ENCODE measurements around the gene AKAP8L.
"Not testable (repeated sequence)": the region's sequence is repeated elsewhere in the genome, so short reads cannot be mapped to it uniquely, and the experiment has no call there.

AKAP8L gene

DNA sequence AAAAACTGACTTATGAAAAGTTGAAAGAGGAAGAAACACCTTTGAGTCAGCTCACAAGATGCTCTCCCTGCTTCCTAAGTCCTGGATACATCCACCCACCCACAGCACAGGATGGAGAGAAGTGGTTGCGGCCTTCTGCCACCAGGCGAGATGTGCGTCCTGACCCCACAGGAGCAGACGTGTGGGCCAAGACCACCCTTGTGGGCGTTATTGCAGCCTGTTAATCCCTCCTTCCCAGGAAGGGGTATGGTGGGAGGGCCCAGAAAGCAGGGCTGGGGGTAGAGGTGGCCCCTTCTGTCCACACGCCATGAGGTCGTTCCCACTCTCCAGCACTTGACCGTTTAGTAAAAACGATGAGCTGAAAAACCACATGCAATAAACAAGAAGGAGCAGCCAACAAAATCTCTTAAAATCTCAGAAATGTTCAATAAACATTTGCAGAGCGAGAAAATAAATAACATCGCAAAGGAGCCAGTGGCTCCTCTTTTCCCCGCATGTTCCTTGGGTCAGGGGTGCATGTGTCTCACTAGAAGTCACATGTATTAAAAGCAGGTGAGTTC lies 2.4 kb upstream of the AKAP8L start:
- DNase-seq (ENCODE audit: low read depth in 2 of 2): no peak

DNA sequence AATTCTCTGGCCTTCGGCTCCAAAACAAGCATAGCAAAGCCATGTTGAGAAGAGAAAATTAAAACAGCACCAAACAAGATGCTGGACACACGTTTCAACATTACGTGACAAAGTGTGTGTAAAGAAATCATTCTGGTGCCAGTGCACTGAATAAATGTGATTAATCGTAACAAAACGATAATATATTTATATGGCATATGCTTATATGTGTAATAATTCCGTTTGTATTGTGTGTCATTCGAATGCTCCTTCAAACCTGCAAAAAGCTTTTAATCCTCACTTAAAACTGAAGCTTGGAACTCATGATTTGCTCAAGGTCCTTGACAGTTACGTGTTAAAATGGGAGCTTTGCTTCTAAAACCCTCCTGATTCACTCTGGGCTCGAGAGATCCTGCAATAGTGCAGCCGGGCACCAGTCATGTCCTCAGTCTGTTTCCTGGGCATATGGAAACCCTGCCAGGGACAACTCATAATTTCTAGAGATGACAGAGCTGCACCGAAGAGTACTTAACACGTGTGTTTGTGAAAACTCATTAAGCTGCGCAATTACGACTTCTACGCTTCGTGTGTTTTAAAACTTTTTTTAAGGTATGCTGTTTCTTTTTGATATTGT lies 731 bp upstream of the AKAP8L start:
- DNase-seq (ENCODE audit: low read depth in 2 of 2): no peak

DNA sequence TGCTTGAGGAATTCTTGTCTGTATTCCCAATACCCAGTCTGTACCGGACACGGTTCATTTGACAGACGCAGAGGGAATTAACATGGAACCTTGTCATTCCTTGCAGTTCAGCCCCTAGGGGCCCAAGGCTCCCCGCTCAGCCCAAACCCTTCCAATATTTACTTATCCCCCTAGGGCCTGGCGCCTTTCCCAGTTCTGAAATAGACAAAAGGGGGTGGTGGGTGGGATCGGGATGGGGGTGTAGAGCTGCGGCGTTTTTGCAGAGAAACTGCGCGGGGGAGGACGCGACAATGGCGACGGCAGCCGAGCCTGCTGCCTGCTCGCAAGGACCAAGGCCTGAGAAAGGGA lies 583 bp downstream of the AKAP8L start:
- no peak for DNase-seq (ENCODE audit: low read depth in 2 of 2)

DNA sequence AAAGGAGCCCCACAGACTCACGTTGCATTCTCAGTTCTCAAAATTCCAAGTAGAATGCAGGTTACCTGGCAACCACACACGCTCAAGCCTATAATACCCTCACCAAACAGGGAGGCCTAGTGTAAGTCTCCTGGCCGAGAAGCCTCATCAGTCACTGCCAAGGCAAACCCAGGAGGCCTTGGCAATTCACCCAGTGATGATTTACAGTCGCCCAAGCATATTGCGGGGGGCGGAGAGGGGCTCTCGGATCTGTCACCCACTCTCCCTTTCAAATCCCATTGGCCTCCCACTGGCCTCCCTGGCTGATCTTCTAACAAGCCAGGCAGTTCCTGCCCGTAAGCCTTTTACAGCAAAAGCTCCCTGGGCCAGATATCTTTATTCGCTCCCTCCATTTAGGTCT lies 1.1 kb downstream of the AKAP8L start:
- DNase-seq (ENCODE audit: low read depth in 2 of 2): no peak

DNA sequence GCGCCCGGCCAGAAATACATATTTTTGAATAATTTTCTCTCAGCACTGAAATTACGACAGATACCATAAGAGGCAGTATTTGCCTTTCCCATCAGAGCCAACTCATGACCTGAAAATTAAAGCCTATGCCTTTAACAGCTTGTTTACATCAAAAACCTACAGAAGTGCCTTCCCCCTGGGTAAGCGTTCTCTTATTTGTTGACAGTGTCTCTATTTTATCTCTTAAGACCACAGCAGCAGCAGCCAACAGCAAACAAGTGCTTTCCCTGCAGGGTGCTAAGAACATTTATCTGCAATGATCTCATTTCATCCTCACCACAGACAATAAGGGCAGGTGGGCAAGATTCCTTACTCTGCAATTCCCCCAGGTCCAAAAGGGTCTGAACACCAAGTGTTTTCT lies 6.0 kb downstream of the AKAP8L start:
- no peak for DNase-seq (ENCODE audit: low read depth in 2 of 2)

DNA sequence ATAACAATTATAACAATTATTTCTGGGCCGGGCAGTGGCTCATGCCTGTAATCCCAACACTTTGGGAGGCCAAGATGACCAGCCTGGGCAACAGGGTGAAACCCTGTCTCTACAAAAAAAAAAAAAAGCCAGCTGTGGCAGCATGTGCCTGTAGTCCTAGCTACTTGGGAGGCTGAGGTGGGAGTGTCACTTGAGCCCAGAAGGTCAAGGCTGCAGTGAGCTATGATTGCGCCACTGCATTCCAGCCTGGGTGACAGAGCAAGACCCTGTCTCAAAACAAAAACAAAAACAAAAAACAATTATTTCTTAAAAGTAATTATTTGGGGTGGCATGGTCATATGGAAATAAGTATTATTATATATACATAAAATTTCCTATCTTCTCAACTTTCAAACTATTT lies 7.4 kb downstream of the AKAP8L start:
- not testable (repeated sequence) for DNase-seq (ENCODE audit: low read depth in 2 of 2)

DNA sequence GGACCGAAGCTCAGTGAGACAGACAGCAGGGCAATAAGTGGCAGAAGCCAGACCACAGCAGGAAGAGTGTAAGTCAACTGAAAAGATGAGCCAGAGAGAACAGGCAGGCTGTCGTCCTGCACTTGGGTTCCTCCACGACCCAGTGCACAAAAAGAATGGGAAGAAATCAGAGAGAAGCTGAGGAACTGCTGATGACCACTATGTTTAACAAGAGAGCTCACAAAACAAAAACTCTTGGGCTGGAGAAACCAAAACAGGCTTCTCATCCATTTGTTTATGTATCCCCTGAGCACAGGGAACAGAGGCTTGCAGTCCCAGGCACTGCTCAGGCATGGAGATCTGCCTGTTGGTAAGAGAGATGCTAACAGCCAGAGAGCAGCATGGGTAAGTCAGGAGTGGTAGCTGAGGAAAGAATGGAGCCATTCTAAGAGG lies 14.0 kb downstream of the AKAP8L start:
- DNase-seq (ENCODE audit: low read depth in 2 of 2): no peak

DNA sequence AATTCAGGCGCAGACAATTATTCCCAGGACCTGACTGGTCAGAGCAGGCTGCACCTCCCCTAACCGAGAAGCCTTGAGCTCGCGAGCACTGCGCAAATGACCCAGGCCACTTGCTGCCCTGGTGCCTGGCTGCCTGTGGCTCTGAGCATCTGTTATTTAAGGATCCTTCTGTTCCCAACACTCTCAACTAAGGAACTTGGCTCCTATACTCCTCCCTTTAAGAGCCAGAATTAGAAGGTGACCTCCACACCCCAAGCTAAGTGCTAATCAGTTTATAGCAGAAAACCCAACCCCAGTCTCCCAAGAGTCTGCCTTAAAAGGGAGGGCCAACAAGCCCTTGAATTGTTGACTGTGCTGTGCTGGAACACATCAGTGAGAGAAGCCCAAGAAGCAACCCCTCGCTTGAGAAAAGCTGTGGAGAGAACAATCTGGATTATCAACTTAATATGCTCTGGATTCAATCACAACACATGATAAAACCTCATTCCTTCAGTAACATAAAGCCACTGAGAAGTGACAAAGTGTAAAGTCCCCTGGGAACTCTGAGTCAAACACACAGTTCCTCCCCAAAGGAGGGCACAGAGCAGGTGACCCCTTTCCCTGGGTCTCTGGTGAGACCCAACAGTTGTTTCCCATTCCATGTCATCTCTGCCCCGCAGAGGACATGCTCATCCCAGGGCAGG lies 14.6 kb downstream of the AKAP8L start:
- no peak for DNase-seq (ENCODE audit: low read depth in 2 of 2)

DNA sequence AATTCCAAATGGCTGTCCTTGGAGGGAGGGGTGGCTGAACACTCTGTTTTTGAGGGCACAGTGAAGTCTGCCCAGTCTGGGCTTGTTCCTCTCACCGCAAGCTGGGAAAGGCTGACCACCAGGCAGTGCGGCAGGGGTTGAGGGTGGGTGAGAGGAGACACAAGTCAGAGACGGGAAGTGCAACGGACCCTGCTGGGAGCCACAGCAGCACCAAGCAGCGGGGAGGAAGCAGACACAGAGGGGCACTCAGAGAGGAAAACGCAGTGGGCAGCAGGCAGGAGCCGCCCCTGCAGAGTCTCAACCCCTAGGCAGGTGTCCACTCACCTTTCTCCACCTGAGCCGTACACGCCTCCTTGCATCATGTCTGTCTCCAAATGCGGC lies 15.6 kb downstream of the AKAP8L start:
- no peak for DNase-seq (ENCODE audit: low read depth in 2 of 2)

DNA sequence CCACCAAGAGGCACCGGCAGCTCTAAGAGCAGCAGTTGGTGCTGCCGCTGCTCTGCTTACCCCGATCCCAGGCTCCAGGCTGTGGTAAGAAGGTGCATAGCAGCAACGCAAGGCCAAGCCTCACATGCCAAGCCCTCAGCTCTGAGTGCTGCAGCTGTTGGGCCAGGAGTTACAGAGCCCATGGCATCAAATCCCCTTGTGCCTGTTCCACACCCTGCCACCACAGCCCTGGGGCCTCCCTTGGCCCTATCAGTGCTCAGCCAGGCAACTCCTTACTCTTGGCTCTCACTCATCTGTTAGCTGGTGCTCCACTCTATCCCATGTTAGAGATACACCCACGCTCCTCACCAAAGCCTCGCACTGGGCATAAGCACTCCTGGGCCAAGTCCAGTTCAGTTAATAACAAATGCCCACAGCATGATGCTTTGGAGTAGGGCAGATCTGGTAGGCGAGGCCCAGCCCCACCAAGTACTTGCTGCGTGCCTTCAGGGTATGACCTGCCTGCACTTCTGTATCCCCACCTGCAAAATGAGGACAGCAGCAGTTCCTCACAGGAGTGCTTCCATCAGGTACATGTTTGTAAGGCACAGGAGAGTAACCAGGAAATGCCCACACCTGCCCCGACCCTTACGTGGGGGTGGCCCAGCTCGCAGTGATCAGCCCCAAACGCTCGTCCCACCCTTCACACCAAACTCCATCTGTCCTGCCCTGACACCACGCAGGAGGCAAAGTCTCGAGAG lies 16.2 kb downstream of the AKAP8L start:
- DNase-seq (ENCODE audit: low read depth in 2 of 2): no peak

DNA sequence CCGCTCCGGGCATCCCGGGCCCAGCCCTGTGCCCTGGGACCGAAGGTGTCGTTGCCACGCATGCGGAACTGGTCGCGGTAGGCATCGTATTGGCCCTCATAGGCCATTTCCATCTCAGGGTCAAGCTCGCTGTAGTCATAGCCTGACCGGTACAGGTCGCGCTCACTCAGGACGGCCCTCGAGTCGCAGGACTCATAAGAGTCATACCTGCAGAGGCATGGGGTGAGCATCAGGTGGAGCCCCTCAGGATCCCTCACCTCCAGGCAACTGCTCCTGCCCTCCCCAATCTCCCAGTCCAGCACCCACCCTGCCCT lies 17.4 kb downstream of the AKAP8L start:
- no peak for DNase-seq (ENCODE audit: low read depth in 2 of 2)

DNA sequence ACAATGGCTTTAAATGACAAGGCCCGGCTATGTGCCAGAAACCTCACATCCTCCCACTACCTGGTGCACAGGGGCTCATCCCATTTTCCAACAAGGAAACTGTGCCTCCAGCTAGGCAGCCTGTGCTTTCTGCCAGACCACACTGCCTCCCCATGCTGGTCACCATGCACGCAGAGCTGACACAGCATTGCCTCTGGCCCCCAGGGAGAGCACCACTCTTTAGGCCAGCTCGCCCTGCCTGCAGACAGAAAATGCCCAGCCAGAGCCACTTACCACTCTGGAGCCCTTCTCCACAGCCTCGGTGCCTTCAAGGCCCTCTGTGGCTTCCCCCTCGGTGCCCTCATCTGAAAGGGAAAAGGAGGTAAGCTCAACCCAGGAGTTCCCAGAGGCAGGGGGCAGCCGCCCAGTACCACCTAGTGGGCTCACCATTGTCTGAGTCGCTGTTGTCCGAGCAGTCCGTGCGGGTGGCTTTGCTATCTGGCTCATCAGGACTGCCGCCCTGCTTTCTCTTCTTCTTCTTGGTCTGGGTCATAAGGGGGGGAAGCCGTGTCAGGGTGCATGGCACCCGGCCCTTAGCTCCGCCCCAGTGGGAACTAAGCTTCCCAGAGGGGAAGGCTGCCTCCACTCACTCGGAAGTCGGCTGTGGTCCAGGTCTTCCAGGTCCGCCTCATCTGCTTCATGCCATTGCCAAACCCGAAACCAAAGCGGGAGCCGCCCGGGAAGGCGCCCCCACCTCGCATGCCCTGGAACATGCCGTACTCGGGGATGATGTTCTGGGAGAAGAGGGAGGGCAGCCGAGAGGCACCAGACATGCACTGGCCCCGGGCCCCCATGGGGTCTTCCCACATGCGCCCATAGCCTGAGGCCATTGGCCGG lies 18.0 kb downstream of the AKAP8L start:
- DNase-seq (ENCODE audit: low read depth in 2 of 2): no peak

DNA sequence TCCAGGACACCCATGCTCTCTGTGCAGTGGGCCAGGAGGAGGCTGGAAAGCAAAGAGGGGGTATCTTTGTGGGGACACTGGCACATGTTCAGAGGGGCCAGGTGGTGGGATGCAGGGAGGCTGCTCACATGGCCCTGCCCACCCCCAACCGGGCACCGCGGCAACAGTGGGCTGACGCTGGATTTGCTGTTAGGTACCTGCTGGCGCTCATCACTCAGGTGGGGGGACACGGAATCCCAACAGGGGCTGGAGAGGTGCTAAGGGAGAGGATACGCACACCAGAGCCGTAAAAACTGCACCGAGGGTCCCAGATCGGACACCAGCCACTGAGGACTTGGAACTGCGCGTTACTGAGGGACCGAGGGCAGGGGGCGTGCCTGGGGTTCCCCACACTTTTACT lies 19.2 kb downstream of the AKAP8L start:
- no peak for DNase-seq (ENCODE audit: low read depth in 2 of 2)

DNA sequence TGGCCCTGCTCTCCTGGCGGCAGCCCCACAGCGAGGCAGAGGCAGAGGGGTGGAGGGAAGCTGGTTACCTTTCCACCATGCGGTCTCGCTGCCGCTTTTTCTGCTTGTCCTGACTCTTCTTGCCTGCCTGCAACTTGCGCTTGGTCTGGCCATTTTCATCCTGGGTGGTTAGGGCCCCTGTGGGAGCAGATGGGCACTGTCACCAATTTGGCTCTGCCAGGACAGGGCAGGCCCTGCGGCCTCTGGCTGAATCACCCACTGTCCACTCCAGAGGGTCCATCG lies 19.6 kb downstream of the AKAP8L start:
- DNase-seq (ENCODE audit: low read depth in 2 of 2): no peak

DNA sequence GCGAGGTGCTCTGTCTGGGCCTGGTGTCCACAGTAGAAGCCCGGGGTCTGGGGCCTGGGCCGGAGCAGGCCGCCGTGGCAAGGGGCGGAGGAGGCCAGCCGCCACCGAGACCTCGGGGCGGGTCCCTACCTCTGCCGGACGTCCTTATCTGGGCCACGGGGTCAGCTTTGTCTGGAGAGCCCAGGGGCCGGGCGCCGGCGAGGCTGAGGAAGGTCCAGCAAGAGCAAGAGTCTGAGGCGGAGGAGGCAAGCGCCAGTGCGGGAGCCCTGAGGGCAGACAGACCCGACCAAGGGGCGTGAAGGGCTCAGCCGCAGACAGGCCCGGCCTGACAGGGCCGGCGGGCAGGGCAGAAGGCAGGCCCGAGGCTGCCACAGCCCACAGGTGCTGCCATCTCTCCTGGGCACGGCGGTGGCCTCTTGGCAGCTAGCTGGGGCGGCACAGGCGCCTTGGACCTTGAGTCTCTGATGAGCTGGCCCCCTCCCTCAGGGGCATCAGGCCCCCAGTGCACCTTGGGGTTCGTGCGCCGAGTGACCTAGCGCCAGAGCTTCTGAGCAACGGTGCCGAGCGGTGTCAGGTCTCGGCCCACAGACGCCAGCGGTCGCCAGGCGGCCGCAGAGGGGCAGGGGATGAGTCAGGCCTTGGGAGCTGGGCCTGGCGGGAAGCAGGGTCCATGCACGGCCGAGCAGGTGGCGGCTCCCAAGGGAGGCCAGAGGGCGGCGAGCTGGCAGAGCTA lies 20.1 kb downstream of the AKAP8L start:
- DNase-seq (ENCODE audit: low read depth in 2 of 2): no peak

DNA sequence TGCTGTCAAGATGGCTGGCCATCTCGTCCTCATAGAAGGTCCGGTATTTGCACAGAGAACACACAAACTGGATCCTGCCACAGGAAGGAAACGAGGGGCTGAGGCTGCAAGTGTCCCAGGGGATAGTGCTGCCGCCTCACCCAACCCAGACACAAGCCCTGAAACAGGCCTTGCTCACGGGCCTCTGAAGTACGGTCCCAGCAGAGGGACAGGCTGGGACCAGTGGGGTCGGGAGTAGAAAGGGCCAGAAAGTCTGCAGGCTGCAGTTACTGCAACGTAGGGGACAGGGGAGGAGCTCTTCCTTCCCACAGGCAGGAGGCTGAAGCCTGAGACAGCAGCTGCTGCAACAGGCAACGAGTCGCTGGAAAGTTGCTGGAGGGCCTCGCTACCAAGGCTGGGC lies 21.0 kb downstream of the AKAP8L start:
- no peak for DNase-seq (ENCODE audit: low read depth in 2 of 2)

DNA sequence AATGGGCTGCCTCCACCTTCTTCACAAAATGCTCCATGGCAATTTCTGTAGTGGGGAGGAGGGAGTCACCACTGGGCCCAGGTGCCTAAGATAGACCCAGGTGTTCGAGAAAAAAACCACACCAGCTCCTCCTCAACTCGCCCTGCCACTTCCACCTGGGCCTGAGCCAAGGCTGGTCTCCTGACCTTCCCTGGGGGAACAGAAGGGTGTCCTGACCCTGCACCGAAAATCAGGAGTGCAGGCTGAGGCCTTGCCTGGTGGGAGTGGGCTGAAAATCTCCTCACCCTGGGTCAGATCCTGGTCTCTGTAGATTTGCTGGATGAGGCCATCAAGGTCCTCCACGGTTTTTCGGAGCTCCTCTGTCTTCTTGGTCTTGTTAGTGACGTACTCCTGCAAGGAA lies 21.6 kb downstream of the AKAP8L start:
- DNase-seq (ENCODE audit: low read depth in 2 of 2): no peak

DNA sequence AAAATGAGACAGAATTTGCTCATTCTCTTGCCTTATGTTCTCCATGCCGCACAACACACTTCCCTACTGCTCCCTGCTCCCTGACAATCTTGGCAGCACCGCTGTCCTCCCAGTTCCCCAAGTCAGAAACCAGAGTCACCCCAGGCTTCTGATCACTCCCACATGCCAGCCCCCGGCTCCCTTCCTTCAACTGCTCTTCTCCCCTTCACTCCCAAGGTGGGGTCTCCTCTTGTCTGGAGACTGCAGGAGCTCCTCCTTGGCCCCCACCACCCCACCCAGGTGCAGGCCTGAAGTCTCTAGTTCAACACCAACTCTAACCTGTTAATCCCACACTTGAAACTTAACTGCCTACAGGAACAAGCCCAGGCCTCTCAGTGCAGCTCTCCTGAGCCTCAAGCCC lies 22.4 kb downstream of the AKAP8L start:
- no peak for DNase-seq (ENCODE audit: low read depth in 2 of 2)

DNA sequence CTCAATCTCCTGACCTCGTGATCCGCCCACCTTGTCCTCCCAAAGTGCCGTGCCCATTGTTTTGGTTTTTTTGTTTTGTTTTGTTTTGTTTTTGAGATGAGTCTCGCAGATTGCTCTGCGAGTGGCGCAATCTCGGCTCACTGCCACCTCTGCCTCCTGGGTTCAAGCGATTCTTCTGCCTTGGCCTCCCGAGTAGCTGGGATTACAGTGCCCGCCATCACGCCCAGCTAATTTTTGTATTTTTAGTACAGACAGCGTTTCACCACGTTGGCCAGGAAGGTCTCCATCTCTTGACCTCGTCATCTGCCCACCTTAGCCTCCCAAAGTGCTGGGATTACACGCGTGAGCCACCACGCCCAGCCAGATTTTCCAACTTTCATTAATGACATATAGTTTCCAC lies 23.5 kb downstream of the AKAP8L start:
- not testable (repeated sequence) for DNase-seq (ENCODE audit: low read depth in 2 of 2)

DNA sequence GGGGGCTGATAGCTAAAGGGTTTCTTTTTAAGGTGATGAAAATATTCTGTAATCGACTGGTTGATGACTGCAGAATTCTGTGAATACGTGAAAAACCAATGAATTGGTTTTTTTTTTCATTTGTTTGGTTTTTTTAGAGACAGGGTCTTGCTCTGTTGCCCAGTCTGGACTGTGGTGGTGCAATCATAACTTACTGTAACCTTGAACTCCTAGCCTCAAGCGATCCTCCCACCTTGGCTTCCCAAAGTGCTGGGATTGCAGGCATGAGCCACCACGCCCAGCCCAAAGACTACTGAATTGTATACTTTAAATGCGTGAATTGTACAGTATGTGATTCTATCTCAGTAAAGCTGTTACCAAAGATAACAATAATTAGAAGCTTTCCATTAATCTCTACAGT lies 24.4 kb downstream of the AKAP8L start:
- no peak for DNase-seq (ENCODE audit: low read depth in 2 of 2)

DNA sequence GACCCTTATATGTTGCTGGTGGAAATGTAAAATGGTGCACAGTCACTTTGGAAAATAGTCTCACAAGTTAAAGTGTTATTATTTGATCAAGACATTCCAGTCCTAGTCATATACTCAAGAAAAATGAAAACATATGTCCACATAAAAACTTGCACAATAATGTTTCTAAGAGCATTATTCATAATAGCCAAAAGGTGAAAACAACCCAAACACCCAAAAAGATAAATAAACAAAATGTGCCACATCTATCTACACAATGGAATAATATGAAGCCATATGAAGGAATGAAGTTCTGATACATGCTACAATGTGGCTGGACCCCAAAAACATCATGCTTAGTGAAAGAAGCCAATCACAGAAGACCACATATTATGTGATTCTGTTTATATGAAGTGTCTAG lies 24.8 kb downstream of the AKAP8L start:
- peak in 1 of 2 experiments; percentile 32 for DNase-seq (ENCODE audit: low read depth in 2 of 2)

DNA sequence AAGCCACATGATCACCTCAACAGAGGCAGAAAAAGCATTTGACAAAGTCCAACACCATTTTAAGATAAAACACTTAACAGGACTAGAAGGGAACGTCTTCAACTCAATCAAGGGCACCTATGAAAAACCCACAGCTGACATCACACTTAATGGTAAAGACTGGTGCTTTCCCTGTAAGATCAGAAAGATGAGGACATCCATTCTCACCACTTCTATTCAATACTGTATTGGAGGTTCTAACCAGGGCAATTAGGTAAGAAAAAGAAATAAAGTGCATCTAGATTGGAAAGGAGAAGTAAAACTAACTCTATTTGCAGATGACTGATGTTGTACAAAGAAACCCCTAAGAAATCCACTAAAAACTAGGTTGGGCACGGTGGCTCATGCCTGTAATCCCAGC lies 28.0 kb downstream of the AKAP8L start:
- no peak for DNase-seq (ENCODE audit: low read depth in 2 of 2)
